K562 (cell line): ENCODE measurements around the gene GPR152. TPM values are rescaled to one million over a fixed set of nuclear protein-coding genes. Genes with fewer than 3 reads are reported as not detected.

Experiments
- ARHGAP35 ChIP-seq: fragments of 450-650 bp; IDR thresholded peaks from 2 replicates; pipeline ENCODE4 v1.6.1; 2018; ENCODE audit not compliant: partially characterized antibody
- ARID2 ChIP-seq: fragments of 450-650 bp; IDR thresholded peaks from 2 replicates; pipeline ENCODE4 v1.6.1; 2017; ENCODE audit warnings: antibody characterized with exemption, mild to moderate bottlenecking
- CTBP1 ChIP-seq: fragments of 450-650 bp; IDR thresholded peaks from 2 replicates; pipeline ENCODE4 v1.6.1; 2016; ENCODE audit warnings: borderline replicate concordance
- FOS ChIP-seq: IDR thresholded peaks from 3 replicates; pipeline ENCODE4 v1.6.1; 2011; ENCODE audit not compliant: insufficient read length; ENCODE audit errors: extremely low read depth
- FOSL1 ChIP-seq: fragments of 200-800 bp; sonication (Bioruptor generic); conservative IDR thresholded peaks from 2 replicates; pipeline ENCODE4 v1.6.1; 2016; ENCODE audit warnings: missing genetic modification characterization, missing compliant biosample characterization
- FOXJ2 ChIP-seq: fragments of 200-800 bp; sonication (Bioruptor generic); IDR thresholded peaks from 2 replicates; pipeline ENCODE4 v1.6.1; 2016; ENCODE audit warnings: missing genetic modification characterization, missing compliant biosample characterization
- FOXJ3 ChIP-seq: sonication (generic); formaldehyde crosslinking; IDR thresholded peaks from 2 replicates; pipeline ENCODE4 v1.4.0; 2020; ENCODE audit warnings: mild to moderate bottlenecking, missing genetic modification reagents
- HMG20B ChIP-seq: fragments of 250-450 bp; sonication (Bioruptor Pico); IDR thresholded peaks from 2 replicates; pipeline ENCODE4 v1.5.0; 2021; ENCODE audit warnings: mild to moderate bottlenecking
- KAT2B ChIP-seq: IDR thresholded peaks from one replicate; pipeline ENCODE4 v1.6.1; 2012; ENCODE audit warnings: low read depth, mild to moderate bottlenecking, control low read depth, inconsistent platforms, low read length, moderate library complexity
- MBD2 ChIP-seq: sonication (generic); IDR thresholded peaks from 2 replicates; pipeline ENCODE4 v1.6.1; 2016; ENCODE audit warnings: low read depth, borderline replicate concordance
- MTA1 ChIP-seq: fragments of 450-650 bp; IDR thresholded peaks from 2 replicates; pipeline ENCODE4 v1.6.1; 2017; ENCODE audit warnings: borderline replicate concordance
- POLR3G ChIP-seq: IDR thresholded peaks from 2 replicates; pipeline ENCODE4 v1.6.1; 2011; ENCODE audit not compliant: insufficient read length, insufficient replicate concordance; ENCODE audit errors: extremely low read depth
- SMARCE1 ChIP-seq: fragments of 450-650 bp; IDR thresholded peaks from 2 replicates; pipeline ENCODE4 v1.7.1; 2016; ENCODE audit warnings: mild to moderate bottlenecking
- TAL1 ChIP-seq: fragments of 450-650 bp; IDR thresholded peaks from 2 replicates; pipeline ENCODE4 v1.6.1; 2016; ENCODE audit warnings: mild to moderate bottlenecking
- ZNF324 ChIP-seq: fragments of 250-450 bp; sonication (Bioruptor Pico); IDR thresholded peaks from 2 replicates; pipeline ENCODE4 v1.4.0; 2020; ENCODE audit warnings: mild to moderate bottlenecking
- ZNF507 ChIP-seq: conservative IDR thresholded peaks from 2 replicates; pipeline ENCODE4 v1.6.1; 2017; ENCODE audit warnings: missing genetic modification characterization, missing compliant biosample characterization
- ZNF561 ChIP-seq: fragments of 450-650 bp; formaldehyde crosslinking; conservative IDR thresholded peaks from 2 replicates; pipeline ENCODE4 v1.4.0; 2020; ENCODE audit warnings: mild to moderate bottlenecking, moderate library complexity
- ZNF699 ChIP-seq: fragments of 250-450 bp; sonication (Bioruptor Pico); IDR thresholded peaks from 2 replicates; pipeline ENCODE4 v1.8.0; 2021; ENCODE audit warnings: mild to moderate bottlenecking, moderate library complexity; ENCODE audit not compliant: insufficient replicate concordance
- polyA plus RNA-seq, 8 experiments: library from polyadenylated mRNA; depleted of rRNA in 4 of 8; stranded (reverse) in 5 of 8; unstranded in 3 of 8; fragments of >200 nt; fragmentation: Nextera tagmentation in 2 of 8; fragmentation: Illumina TruSeq in 1 of 8; extraction: Ambion mirVana in 2 of 8; extraction: Trizol in 1 of 8; gene quantifications; 2 replicates each; pipeline versions ENCODE4 v1.2.1 to v1.2.3, GENCODE V29; 2011 to 2014; ENCODE audit warnings: inconsistent platforms in 1 of 8, missing spikeins in 1 of 8
- total RNA-seq, 7 experiments: library from RNA; depleted of rRNA in 6 of 7; stranded (reverse); fragments of >200 nt in 6 of 7; fragmentation: Illumina TruSeq in 2 of 7; extraction: Trizol in 2 of 7; gene quantifications; 2 replicates each; pipeline versions ENCODE4 v1.2.1 to v1.2.3, GENCODE V29; 2011 to 2021; ENCODE audit warnings: low replicate concordance in 1 of 7
- TF ChIP-seq, protein P1 (sequence below): fragments of 250-450 bp; sonication (Bioruptor Pico); IDR thresholded peaks from 2 replicates; pipeline ENCODE4 v1.5.0; 2021
- TF ChIP-seq, protein P2 (sequence below): fragments of 450-650 bp; formaldehyde crosslinking; IDR thresholded peaks from 2 replicates; pipeline ENCODE4 v1.4.0; 2020; ENCODE audit warnings: mild to moderate bottlenecking
- TF ChIP-seq, protein P3 (sequence below): fragments of 450-650 bp; formaldehyde crosslinking; IDR thresholded peaks from 2 replicates; pipeline ENCODE4 v1.4.0; 2020; ENCODE audit warnings: mild to moderate bottlenecking, mixed read lengths
- TF ChIP-seq, protein P4 (sequence below), 2 experiments: fragments of 450-650 bp; IDR thresholded peaks; 2 replicates each; pipeline ENCODE4 v1.6.1; 2018; ENCODE audit warnings: mild to moderate bottlenecking in 2 of 2, low read depth in 1 of 2; ENCODE audit not compliant: partially characterized antibody in 2 of 2

Gene GPR152
- total and polyA plus RNA-seq, 9 of the 15 experiments (the other 6 are each of a cell fraction or from before 2014, with no cell fraction given), result not detected

DNA sequence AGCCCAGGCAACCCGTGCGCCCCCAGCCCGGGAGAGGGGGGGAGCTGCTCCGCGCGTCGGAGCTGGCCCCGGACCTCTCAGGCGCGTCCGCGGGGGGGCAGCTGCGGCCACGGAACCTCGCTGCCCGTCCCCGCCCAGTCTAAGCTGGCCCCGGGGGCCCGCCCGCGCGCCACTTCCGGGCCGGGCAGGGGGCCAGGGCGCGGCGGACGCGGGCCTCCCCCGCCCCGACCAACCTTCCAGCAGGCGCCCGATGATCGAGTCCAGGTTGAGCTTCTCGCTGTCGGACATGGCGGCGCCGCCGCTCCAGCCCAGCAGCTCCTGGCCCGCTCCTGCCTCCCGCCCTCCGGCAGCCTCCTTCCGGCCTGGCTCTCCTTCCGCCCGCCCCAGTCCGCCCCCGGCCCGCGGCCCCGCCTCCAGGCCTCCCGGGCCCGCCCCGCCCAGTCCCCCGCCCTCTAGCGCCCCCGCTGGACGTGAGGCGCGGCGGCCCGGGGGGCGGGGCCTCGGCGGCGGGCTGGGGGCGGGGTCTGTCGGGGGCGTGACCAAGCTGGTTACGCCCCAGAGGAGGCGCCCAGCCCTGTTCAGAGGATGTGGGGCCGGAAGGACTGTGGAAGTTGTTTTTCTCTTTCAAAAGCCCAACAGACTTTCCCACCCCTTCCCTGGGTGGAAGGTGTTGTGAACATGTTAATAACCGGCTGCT, 50.9 kb downstream of the GPR152 start, which contains the start of gene PPP1CA (continued):
- TF ChIP-seq ZNF699 (CRISPR knock-in tag) (no peak), SMARCE1 (0 out of 2 replicates have a peak, but pooled peaks have one; percentile 46), POLR3G (no peak), FOSL1 (tag) (no peak), KAT2B (no peak), FOXJ2 (tag) (no peak), ZNF561 (CRISPR knock-in tag) (no peak), ARID2 (no peak), TAL1 (no peak), FOXJ3 (no peak), FOS (no peak), MTA1 (no peak), MBD2 (peak; percentile 10; the same call in 1 of the 2 replicates), ARHGAP35 (no peak), HMG20B (CRISPR knock-in tag) (no peak), CTBP1 (peak; percentile 71), ZNF324 (CRISPR knock-in tag) (no peak), ZNF507 (tag) (no peak)
- TF ChIP-seq, protein P1, sequence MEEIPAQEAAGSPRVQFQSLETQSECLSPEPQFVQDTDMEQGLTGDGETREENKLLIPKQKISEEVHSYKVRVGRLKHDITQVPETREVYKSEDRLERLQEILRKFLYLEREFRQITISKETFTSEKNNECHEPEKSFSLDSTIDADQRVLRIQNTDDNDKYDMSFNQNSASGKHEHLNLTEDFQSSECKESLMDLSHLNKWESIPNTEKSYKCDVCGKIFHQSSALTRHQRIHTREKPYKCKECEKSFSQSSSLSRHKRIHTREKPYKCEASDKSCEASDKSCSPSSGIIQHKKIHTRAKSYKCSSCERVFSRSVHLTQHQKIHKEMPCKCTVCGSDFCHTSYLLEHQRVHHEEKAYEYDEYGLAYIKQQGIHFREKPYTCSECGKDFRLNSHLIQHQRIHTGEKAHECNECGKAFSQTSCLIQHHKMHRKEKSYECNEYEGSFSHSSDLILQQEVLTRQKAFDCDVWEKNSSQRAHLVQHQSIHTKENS, result no peak
- TF ChIP-seq, protein P2, sequence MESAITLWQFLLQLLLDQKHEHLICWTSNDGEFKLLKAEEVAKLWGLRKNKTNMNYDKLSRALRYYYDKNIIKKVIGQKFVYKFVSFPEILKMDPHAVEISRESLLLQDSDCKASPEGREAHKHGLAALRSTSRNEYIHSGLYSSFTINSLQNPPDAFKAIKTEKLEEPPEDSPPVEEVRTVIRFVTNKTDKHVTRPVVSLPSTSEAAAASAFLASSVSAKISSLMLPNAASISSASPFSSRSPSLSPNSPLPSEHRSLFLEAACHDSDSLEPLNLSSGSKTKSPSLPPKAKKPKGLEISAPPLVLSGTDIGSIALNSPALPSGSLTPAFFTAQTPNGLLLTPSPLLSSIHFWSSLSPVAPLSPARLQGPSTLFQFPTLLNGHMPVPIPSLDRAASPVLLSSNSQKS (CRISPR knock-in tag), result no peak
- TF ChIP-seq, protein P3, sequence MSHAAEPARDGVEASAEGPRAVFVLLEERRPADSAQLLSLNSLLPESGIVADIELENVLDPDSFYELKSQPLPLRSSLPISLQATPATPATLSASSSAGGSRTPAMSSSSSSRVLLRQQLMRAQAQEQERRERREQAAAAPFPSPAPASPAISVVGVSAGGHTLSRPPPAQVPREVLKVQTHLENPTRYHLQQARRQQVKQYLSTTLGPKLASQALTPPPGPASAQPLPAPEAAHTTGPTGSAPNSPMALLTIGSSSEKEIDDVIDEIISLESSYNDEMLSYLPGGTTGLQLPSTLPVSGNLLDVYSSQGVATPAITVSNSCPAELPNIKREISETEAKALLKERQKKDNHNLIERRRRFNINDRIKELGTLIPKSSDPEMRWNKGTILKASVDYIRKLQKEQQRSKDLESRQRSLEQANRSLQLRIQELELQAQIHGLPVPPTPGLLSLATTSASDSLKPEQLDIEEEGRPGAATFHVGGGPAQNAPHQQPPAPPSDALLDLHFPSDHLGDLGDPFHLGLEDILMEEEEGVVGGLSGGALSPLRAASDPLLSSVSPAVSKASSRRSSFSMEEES, result no peak
- TF ChIP-seq, protein P4, sequence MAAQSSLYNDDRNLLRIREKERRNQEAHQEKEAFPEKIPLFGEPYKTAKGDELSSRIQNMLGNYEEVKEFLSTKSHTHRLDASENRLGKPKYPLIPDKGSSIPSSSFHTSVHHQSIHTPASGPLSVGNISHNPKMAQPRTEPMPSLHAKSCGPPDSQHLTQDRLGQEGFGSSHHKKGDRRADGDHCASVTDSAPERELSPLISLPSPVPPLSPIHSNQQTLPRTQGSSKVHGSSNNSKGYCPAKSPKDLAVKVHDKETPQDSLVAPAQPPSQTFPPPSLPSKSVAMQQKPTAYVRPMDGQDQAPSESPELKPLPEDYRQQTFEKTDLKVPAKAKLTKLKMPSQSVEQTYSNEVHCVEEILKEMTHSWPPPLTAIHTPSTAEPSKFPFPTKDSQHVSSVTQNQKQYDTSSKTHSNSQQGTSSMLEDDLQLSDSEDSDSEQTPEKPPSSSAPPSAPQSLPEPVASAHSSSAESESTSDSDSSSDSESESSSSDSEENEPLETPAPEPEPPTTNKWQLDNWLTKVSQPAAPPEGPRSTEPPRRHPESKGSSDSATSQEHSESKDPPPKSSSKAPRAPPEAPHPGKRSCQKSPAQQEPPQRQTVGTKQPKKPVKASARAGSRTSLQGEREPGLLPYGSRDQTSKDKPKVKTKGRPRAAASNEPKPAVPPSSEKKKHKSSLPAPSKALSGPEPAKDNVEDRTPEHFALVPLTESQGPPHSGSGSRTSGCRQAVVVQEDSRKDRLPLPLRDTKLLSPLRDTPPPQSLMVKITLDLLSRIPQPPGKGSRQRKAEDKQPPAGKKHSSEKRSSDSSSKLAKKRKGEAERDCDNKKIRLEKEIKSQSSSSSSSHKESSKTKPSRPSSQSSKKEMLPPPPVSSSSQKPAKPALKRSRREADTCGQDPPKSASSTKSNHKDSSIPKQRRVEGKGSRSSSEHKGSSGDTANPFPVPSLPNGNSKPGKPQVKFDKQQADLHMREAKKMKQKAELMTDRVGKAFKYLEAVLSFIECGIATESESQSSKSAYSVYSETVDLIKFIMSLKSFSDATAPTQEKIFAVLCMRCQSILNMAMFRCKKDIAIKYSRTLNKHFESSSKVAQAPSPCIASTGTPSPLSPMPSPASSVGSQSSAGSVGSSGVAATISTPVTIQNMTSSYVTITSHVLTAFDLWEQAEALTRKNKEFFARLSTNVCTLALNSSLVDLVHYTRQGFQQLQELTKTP (IDR thresholded peaks at IDR 0.05; ENCODE audit: low read depth in 1 of 2, partially characterized antibody in 2 of 2), result no peak
